Gastroesophageal sphincter (tissue), 4 donors: ENCODE results near the gene KLHDC9. TPM values are rescaled to one million over a fixed set of nuclear protein-coding genes. Genes with fewer than 3 reads are reported as not detected.
A peak's percentile ranks its signal among the peaks of the same experiment; 100 is the strongest.

Experiments used
- ATAC-seq: fragments of 150-250 bp; one replicate; pipeline ENCODE4 v1.9.1; 2016; ENCODE audit warnings: mild to moderate bottlenecking, moderate library complexity
- H3K27ac ChIP-seq, 4 donors: fragments of 200-600 bp; sonication (generic) in 3 of 4; 1 replicate in 3 of 4; 2 replicates in 1 of 4; pipeline ENCODE4 v1.5.1; 2016 to 2019
- H3K27me3 ChIP-seq: fragments of 200-600 bp; sonication (generic); one replicate; pipeline ENCODE4 v1.5.1; 2019
- H3K36me3 ChIP-seq, 2 donors: fragments of 200-600 bp; sonication (generic); one replicate each; pipeline ENCODE4 v1.5.1; 2019; ENCODE audit warnings: control low read depth in 1 of 2
- H3K4me1 ChIP-seq, 3 donors: fragments of 200-600 bp; sonication (generic); 1 replicate in 2 of 3; 2 replicates in 1 of 3; pipeline ENCODE4 v1.5.1; 2016 to 2019; ENCODE audit warnings: control low read depth in 2 of 3
- H3K4me3 ChIP-seq, 2 donors: fragments of 200-600 bp; sonication (generic); one replicate each; pipeline ENCODE4 v1.5.1; 2019; ENCODE audit warnings: mild to moderate bottlenecking in 1 of 2, moderate library complexity in 1 of 2
- H3K9me3 ChIP-seq, 3 donors: fragments of 200-600 bp; sonication (generic); one replicate each; pipeline ENCODE4 v1.5.1; 2017 to 2019; ENCODE audit warnings: control low read depth in 2 of 3
- EP300 ChIP-seq: sonication (generic); formaldehyde crosslinking; IDR thresholded peaks from one replicate; pipeline ENCODE4 v1.6.1; 2017; ENCODE audit warnings: antibody characterized with exemption, mild to moderate bottlenecking
- POLR2A ChIP-seq, 2 donors: fragments of 450-650 bp; IDR thresholded peaks; one replicate each; pipeline ENCODE4 v1.6.1; 2017; ENCODE audit warnings: antibody characterized with exemption in 2 of 2, mild to moderate bottlenecking in 2 of 2, moderate library complexity in 1 of 2
- POLR2AphosphoS5 ChIP-seq: sonication (generic); formaldehyde crosslinking; IDR thresholded peaks from one replicate; pipeline ENCODE4 v1.6.1; 2017; ENCODE audit warnings: antibody characterized with exemption
- WGBS, 2 donors: methylation state at CpG; one replicate each; pipeline ENCODE4 v1.1.5; 2018; ENCODE audit warnings: low coverage in 1 of 2; 5-methylcytosine and 5-hydroxymethylcytosine counted together
- total RNA-seq, 4 donors: library from RNA; depleted of rRNA; stranded (reverse); fragments of >200 nt; gene quantifications; one replicate each; pipeline ENCODE4 v1.1.0, GENCODE V29; 2016
- TF ChIP-seq, protein P1 (sequence below), 4 experiments: fragments of 200-600 bp in 2 of 4; fragments of 450-650 bp in 2 of 4; sonication (generic) in 1 of 4; IDR thresholded peaks; one replicate each; pipeline ENCODE4 v1.5.1; 2017 to 2019; ENCODE audit warnings: antibody characterized with exemption in 4 of 4, mild to moderate bottlenecking in 2 of 4, moderate library complexity in 2 of 4

The KLHDC9 gene, protein sequence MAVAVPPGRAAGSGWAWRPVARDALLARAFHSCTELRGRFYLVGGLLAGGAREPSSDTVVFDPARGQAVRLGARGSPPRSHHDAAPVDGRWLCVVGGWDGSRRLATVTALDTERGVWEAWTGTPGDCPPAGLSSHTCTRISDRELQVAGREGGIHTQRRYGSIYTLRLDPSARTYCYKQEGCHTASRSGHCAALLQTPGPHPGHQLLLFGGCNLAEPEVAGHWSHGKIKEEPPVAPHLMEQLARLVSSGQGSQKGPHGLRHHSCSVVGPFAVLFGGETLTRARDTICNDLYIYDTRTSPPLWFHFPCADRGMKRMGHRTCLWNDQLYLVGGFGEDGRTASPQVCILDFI
- 10 to 100 TPM in 2 of 4 donors, 1 to 10 TPM in 2; 3.5 to 22.6 (median 8.6) TPM for total RNA-seq

DNA sequence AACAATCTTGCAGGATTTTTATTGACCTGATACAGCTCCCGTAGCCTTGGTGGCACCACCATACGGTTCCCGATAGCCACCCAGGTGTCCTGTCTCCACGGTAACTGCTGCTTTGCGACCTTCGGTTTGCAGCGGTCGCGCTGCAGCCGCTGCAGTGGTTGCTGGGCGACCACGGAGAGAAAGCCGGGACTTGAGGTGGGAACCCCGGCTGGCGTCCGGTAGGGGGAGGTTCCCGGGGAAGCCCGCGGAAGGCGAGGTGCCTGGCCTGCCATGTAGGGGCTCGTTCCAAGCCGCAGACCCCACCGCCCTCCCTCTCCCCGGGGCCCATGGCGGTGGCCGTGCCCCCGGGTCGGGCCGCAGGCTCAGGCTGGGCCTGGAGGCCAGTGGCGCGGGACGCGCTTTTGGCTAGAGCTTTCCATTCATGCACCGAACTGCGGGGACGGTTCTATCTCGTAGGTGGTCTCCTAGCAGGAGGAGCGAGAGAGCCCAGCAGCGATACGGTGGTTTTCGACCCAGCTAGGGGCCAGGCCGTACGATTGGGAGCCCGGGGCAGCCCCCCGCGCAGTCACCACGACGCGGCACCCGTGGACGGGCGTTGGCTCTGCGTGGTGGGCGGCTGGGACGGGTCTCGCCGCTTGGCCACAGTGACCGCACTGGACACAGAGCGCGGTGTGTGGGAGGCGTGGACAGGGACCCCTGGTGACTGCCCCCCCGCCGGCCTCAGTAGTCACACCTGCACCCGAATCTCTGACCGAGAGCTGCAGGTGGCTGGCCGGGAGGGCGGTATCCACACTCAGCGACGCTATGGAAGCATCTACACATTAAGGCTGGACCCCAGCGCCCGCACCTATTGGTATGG is at the start of gene KLHDC9:
Gene KLHDC9, plus strand, starts transcription at position 152 of the 859 bp plus-strand sequence. Its CDS starts 175 bp downstream, at position 327.
- 29% methylated on average over 5 of the region's 71 CpGs; no CpG with 5 or more reads in 1 of the 2 donors for WGBS, 2 donors
- H3K36me3 ChIP-seq: peaks cover 0 to 32% of the 10 kb centered on the region in 2 donors
- H3K4me3 ChIP-seq: peak within 1 kb of the TSS; percentile 58 to 68
- H3K9me3 ChIP-seq: no peaks in the 10 kb centered on the region
- TF ChIP-seq POLR2AphosphoS5: peak; percentile 8
- TF ChIP-seq POLR2A (IDR thresholded peaks at IDR 0.05): no peak
- TF ChIP-seq, protein P1, sequence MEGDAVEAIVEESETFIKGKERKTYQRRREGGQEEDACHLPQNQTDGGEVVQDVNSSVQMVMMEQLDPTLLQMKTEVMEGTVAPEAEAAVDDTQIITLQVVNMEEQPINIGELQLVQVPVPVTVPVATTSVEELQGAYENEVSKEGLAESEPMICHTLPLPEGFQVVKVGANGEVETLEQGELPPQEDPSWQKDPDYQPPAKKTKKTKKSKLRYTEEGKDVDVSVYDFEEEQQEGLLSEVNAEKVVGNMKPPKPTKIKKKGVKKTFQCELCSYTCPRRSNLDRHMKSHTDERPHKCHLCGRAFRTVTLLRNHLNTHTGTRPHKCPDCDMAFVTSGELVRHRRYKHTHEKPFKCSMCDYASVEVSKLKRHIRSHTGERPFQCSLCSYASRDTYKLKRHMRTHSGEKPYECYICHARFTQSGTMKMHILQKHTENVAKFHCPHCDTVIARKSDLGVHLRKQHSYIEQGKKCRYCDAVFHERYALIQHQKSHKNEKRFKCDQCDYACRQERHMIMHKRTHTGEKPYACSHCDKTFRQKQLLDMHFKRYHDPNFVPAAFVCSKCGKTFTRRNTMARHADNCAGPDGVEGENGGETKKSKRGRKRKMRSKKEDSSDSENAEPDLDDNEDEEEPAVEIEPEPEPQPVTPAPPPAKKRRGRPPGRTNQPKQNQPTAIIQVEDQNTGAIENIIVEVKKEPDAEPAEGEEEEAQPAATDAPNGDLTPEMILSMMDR (IDR thresholded peaks at IDR 0.05): peak in 3 of 4 experiments; percentile 19 to 33 (median 25)
- no peak for TF ChIP-seq EP300
- H3K27ac ChIP-seq: peak within 1 kb of the TSS; percentile 1 to 83 (median 66)
- peaks cover 0 to 27% (median 14%) of the 10 kb centered on the region in 3 donors for H3K4me1 ChIP-seq
- H3K27me3 ChIP-seq: no peaks in the 10 kb centered on the region
- ATAC-seq: peak; percentile 72

DNA sequence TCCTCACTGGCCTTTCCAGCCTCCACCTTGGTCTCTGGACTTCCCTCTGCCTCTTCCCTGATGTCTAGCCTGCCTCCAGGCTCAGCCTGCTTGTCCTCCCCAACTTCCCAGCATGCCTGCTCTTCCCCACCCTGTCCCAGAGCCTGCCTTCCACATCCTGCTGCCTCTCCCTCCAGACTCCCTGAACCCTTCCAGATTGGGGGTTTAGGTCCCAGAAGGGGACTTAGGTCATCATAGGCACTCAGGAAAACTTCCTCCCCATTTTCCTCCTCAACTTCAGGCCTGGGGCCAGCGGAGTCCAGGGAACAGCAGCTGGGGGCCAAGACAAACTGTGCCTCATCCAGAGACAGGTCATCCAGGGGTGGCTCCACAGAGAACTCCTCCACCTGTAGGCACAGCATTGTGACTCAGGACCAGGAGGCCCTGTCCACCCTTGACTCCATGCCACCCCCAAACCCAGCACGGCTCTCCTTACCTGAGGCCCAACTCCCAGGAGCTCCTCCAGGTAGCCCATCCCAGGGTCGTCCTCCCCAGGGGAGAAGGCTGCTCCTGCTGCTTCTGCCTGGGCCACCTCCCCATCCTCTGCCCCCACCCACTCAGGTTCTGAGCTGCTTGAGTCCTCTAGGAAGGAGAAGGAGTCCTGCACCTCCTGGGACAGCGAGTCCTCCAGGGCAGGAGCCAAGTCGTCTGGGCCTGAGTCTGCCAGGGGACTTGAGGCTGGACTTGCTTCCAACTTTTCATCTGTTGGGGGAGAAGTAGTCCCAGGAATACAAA is 49.0 kb upstream of the KLHDC9 start:
- WGBS, 2 donors: 100% methylated on average over 1 of the region's 5 CpGs; no CpG with 5 or more reads in 1 of the 2 donors
- no peaks in the 10 kb centered on the region for H3K9me3 ChIP-seq
- TF ChIP-seq, protein P1 (IDR thresholded peaks at IDR 0.05): no peak
- TF ChIP-seq POLR2A (IDR thresholded peaks at IDR 0.05) (no peak), POLR2AphosphoS5 (no peak), EP300 (no peak)

GRCh38 chr1:161051219-161051618 is 46.9 kb upstream of the KLHDC9 start:
- Histone ChIP-seq H3K27ac (no peak overlapping the region), H3K27me3 (peaks cover 36% of the 10 kb centered on the region), H3K4me3 (no peak overlapping the region), H3K36me3 (peaks cover 0 to 9% of the 10 kb centered on the region in 2 donors), H3K9me3 (no peaks in the 10 kb centered on the region), H3K4me1 (peaks cover 0 to 3% (median 0%) of the 10 kb centered on the region in 3 donors)
- TF ChIP-seq POLR2AphosphoS5 (no peak), EP300 (no peak), POLR2A (IDR thresholded peaks at IDR 0.05) (no peak)
- TF ChIP-seq, protein P1 (IDR thresholded peaks at IDR 0.05): no peak
- ATAC-seq: no peak
- WGBS, 2 donors: no CpG with 5 or more reads among the region's 10 CpGs

More for the DNA sequence above, 49.0 kb upstream of the KLHDC9 start:
- Histone ChIP-seq H3K27ac (no peak overlapping the region), H3K27me3 (peaks cover 19% of the 10 kb centered on the region), H3K36me3 (peaks cover 0 to 9% of the 10 kb centered on the region in 2 donors), H3K4me3 (no peak overlapping the region), H3K4me1 (peaks cover 0 to 12% (median 4%) of the 10 kb centered on the region in 3 donors)
- ATAC-seq: no peak

DNA sequence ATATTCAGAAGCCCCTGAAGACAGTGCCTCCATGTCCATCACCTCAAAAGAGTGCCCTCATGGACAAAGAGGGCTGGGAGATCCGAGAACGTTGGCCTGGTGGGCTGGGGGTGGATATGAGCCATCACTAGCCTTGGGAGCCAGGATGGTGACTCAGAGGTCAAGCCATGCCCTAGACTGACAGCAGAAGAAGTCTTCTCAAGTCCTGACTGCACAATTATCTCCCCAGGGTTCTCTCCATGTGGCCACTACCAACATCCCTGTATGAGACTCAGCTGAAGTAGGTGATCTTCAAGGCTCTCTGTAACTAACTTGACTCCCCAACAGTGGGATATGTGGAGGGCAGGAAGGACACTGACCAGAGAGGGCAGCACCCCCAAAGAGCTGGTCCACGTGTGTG is 45.3 kb upstream of the KLHDC9 start:
- WGBS, 2 donors: 33% methylated on average over 1 of the region's 3 CpGs; no CpG with 5 or more reads in 1 of the 2 donors
- Histone ChIP-seq H3K27ac (no peak overlapping the region), H3K27me3 (peaks cover 43% of the 10 kb centered on the region), H3K9me3 (no peaks in the 10 kb centered on the region), H3K36me3 (peaks cover 0 to 9% of the 10 kb centered on the region in 2 donors), H3K4me3 (no peak overlapping the region), H3K4me1 (no peaks in the 10 kb centered on the region)
- no peak for ATAC-seq
- no peak for TF ChIP-seq POLR2A (IDR thresholded peaks at IDR 0.05)
- TF ChIP-seq, protein P1 (IDR thresholded peaks at IDR 0.05): no peak
- TF ChIP-seq EP300: no peak
- TF ChIP-seq POLR2AphosphoS5: no peak
